SK-N-SH treated with all-trans-retinoic acid at 6 μM for 48 hours (cell line): Measurements from ENCODE around the gene NKX1-1.

Experiments
- ARNTL ChIP-seq: fragments of 450-650 bp; formaldehyde crosslinking; IDR thresholded peaks from 2 replicates; pipeline ENCODE4 v1.5.0; 2020; ENCODE audit warnings: low read depth, mild to moderate bottlenecking, moderate library complexity, borderline replicate concordance
- CSRNP3 ChIP-seq: fragments of 250-450 bp; sonication (Bioruptor Pico); IDR thresholded peaks from 2 replicates; pipeline ENCODE4 v1.5.1; 2021; ENCODE audit warnings: mild to moderate bottlenecking, moderate library complexity
- ESRRG ChIP-seq: fragments of 250-450 bp; sonication (Bioruptor Pico); IDR thresholded peaks from 2 replicates; pipeline ENCODE4 v1.6.1; 2021; ENCODE audit warnings: mild to moderate bottlenecking
- GLIS3 ChIP-seq: fragments of 250-450 bp; sonication (Bioruptor Pico); IDR thresholded peaks from 2 replicates; pipeline ENCODE4 v1.5.0; 2020; ENCODE audit warnings: mild to moderate bottlenecking, moderate library complexity
- PATZ1 ChIP-seq: fragments of 250-450 bp; sonication (Bioruptor Pico); IDR thresholded peaks from 2 replicates; pipeline ENCODE4 v1.8.0; 2020; ENCODE audit warnings: mild to moderate bottlenecking, moderate library complexity, borderline replicate concordance
- POU6F1 ChIP-seq: fragments of 250-450 bp; sonication (Bioruptor Pico); IDR thresholded peaks from 2 replicates; pipeline ENCODE4 v1.8.0; 2021; ENCODE audit warnings: low read depth, mild to moderate bottlenecking, moderate library complexity, borderline replicate concordance
- RARB ChIP-seq: fragments of 250-450 bp; sonication (Bioruptor Pico); IDR thresholded peaks from 2 replicates; pipeline ENCODE4 v1.8.0; 2021; ENCODE audit warnings: mild to moderate bottlenecking, moderate library complexity
- SNAI2 ChIP-seq: fragments of 250-450 bp; sonication (Bioruptor Pico); IDR thresholded peaks from 2 replicates; pipeline ENCODE4 v1.5.0; 2020; ENCODE audit warnings: mild to moderate bottlenecking, moderate library complexity
- ZFP3 ChIP-seq: fragments of 250-450 bp; sonication (Bioruptor Pico); IDR thresholded peaks from 2 replicates; pipeline ENCODE4 v1.5.0; 2020; ENCODE audit warnings: mild to moderate bottlenecking, moderate library complexity
- ZFP30 ChIP-seq: fragments of 450-650 bp; formaldehyde crosslinking; IDR thresholded peaks from 2 replicates; pipeline ENCODE4 v1.5.0; 2022; ENCODE audit warnings: mild to moderate bottlenecking, moderate library complexity

DNA sequence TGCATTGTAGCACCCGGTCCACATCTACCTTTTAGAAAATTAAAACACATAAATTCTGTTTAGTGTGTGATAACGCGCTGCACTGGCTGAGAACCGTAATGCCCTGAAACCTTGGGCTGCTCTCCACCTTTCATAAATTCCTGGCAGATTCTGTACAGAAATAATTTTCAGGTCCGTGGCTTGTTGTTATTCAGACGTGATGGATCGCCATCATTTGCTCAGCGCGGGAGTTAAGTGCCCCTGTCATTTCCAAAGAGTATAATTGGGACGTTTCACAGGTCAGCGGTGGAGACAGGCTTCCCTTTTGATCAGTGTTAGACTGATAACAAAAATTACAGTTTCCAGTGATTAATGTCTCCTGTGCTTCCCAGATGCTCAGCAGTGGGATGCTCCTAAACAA lies 42.7 kb downstream of the NKX1-1 start:
- TF ChIP-seq GLIS3 (no peak), CSRNP3 (CRISPR knock-in tag) (no peak), PATZ1 (CRISPR knock-in tag) (no peak), ESRRG (CRISPR knock-in tag) (no peak), RARB (CRISPR knock-in tag) (no peak), SNAI2 (CRISPR knock-in tag) (no peak), ZFP3 (no peak), ARNTL (no peak), POU6F1 (CRISPR knock-in tag) (no peak), ZFP30 (CRISPR knock-in tag) (no peak)
